ENCODE data around the gene MAP3K21.

The MAP3K21 gene

GRCh38 chr1:233304489-233305102 lies 22.9 kb upstream of the MAP3K21 start:
- DNase-seq, result no peak
- peak; percentile 78 for ATAC-seq (ENCODE audit: insufficient read depth, low read depth)
- no peak overlapping the region for H2AFZ ChIP-seq (ENCODE audit: low read depth, low read length)

GRCh38 chr1:233313434-233314155 lies 13.9 kb upstream of the MAP3K21 start:
- Histone ChIP-seq H4K20me1 (ENCODE audit: insufficient read depth, low read length) (no peaks in the 10 kb centered on the region), H3K27ac (ENCODE audit: low read length) (no peak overlapping the region), H3K9me3 (ENCODE audit: insufficient read depth, low read length, severe bottlenecking) (no peaks in the 10 kb centered on the region), H3K4me2 (ENCODE audit: insufficient read depth, low read length) (no peak overlapping the region), H3K79me2 (ENCODE audit: insufficient read depth, low read length) (no peaks in the 10 kb centered on the region), H3K9ac (ENCODE audit: low read depth, low read length) (no peak overlapping the region), H3K4me1 (ENCODE audit: insufficient read depth, low read length) (no peaks in the 10 kb centered on the region), H3K4me3 (ENCODE audit: low read depth in 1 of 2, low read length in 2 of 2) (no peak overlapping the region), H3K27me3 (ENCODE audit: insufficient read depth, low read length, poor library complexity) (peaks cover 36% of the 10 kb centered on the region), H3K36me3 (ENCODE audit: insufficient read depth, low read length) (no peaks in the 10 kb centered on the region), H2AFZ (ENCODE audit: low read depth, low read length) (no peak overlapping the region)
- ATAC-seq (ENCODE audit: insufficient read depth, low read depth) (no peak), DNase-seq (no peak)
- no peak for TF ChIP-seq EZH2 (IDR thresholded peaks at IDR 0.05; ENCODE audit: borderline replicate concordance, low read depth, low read length, severe bottlenecking)
- TF ChIP-seq, protein P1, sequence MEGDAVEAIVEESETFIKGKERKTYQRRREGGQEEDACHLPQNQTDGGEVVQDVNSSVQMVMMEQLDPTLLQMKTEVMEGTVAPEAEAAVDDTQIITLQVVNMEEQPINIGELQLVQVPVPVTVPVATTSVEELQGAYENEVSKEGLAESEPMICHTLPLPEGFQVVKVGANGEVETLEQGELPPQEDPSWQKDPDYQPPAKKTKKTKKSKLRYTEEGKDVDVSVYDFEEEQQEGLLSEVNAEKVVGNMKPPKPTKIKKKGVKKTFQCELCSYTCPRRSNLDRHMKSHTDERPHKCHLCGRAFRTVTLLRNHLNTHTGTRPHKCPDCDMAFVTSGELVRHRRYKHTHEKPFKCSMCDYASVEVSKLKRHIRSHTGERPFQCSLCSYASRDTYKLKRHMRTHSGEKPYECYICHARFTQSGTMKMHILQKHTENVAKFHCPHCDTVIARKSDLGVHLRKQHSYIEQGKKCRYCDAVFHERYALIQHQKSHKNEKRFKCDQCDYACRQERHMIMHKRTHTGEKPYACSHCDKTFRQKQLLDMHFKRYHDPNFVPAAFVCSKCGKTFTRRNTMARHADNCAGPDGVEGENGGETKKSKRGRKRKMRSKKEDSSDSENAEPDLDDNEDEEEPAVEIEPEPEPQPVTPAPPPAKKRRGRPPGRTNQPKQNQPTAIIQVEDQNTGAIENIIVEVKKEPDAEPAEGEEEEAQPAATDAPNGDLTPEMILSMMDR (IDR thresholded peaks at IDR 0.05; ENCODE audit: borderline replicate concordance, extremely low read depth, low read length, poor library complexity, severe bottlenecking), result no peak

More at GRCh38 chr1:233304489-233305102, 22.9 kb upstream of the MAP3K21 start:
- no peaks in the 10 kb centered on the region for H3K9me3 ChIP-seq (ENCODE audit: insufficient read depth, low read length, severe bottlenecking)
- H3K27ac ChIP-seq (ENCODE audit: low read length), result no peak overlapping the region
- H3K27me3 ChIP-seq (ENCODE audit: insufficient read depth, low read length, poor library complexity), result peaks cover 6% of the 10 kb centered on the region
- H3K4me3 ChIP-seq (ENCODE audit: low read depth in 1 of 2, low read length in 2 of 2), result no peak overlapping the region
- no peak overlapping the region for H3K4me2 ChIP-seq (ENCODE audit: insufficient read depth, low read length)
- TF ChIP-seq EZH2 (IDR thresholded peaks at IDR 0.05; ENCODE audit: borderline replicate concordance, low read depth, low read length, severe bottlenecking), result no peak
- TF ChIP-seq, protein P1 (IDR thresholded peaks at IDR 0.05; ENCODE audit: borderline replicate concordance, extremely low read depth, low read length, poor library complexity, severe bottlenecking), result peak; percentile 90
- no peaks in the 10 kb centered on the region for H4K20me1 ChIP-seq (ENCODE audit: insufficient read depth, low read length)
- H3K4me1 ChIP-seq (ENCODE audit: insufficient read depth, low read length), result no peaks in the 10 kb centered on the region
- no peak overlapping the region for H3K9ac ChIP-seq (ENCODE audit: low read depth, low read length)
- H3K79me2 ChIP-seq (ENCODE audit: insufficient read depth, low read length), result no peaks in the 10 kb centered on the region
- H3K36me3 ChIP-seq (ENCODE audit: insufficient read depth, low read length), result no peaks in the 10 kb centered on the region

DNA sequence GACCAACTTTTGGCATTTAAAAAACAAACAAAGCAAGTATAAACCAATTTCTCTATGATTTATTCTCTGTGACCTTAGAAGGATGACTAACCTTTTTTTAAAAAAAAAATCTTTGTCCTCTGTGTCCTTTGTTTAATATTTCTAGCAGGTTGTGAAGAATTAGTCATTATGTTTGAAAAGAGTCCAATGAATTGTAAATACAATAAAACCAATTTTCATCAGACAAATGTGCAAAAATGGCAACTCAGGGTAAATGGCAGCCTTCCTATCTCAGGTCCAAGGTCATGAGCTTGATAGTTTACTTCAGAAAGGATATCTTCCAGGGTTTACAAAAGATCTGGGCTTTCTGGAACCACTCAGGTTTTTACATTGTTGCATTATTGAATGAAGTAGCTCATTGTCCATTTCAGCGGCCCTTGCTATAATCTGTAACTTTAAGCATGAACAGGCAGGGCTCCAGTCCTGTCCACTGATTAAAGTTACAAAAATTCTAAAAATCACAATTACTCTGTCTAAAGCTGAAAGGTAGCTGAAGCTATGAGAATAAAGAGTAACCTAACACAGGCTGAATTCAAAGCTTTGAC lies 11.7 kb upstream of the MAP3K21 start:
- peaks cover 4% of the 10 kb centered on the region; the same call in 1 of the 2 replicates for H3K4me1 ChIP-seq (ENCODE audit: insufficient read depth, low read length)
- no peak overlapping the region for H3K4me3 ChIP-seq (ENCODE audit: low read depth in 1 of 2, low read length in 2 of 2)
- H3K27ac ChIP-seq (ENCODE audit: low read length), result no peak overlapping the region
- no peaks in the 10 kb centered on the region for H3K79me2 ChIP-seq (ENCODE audit: insufficient read depth, low read length)
- no peak for ATAC-seq (ENCODE audit: insufficient read depth, low read depth)
- H3K9ac ChIP-seq (ENCODE audit: low read depth, low read length), result no peak overlapping the region
- TF ChIP-seq EZH2 (IDR thresholded peaks at IDR 0.05; ENCODE audit: borderline replicate concordance, low read depth, low read length, severe bottlenecking), result no peak
- TF ChIP-seq, protein P1 (IDR thresholded peaks at IDR 0.05; ENCODE audit: borderline replicate concordance, extremely low read depth, low read length, poor library complexity, severe bottlenecking), result no peak
- H3K36me3 ChIP-seq (ENCODE audit: insufficient read depth, low read length), result no peaks in the 10 kb centered on the region
- peaks cover 41% of the 10 kb centered on the region for H3K27me3 ChIP-seq (ENCODE audit: insufficient read depth, low read length, poor library complexity)
- no peaks in the 10 kb centered on the region for H3K9me3 ChIP-seq (ENCODE audit: insufficient read depth, low read length, severe bottlenecking)
- no peak overlapping the region for H2AFZ ChIP-seq (ENCODE audit: low read depth, low read length)
- no peak overlapping the region for H3K4me2 ChIP-seq (ENCODE audit: insufficient read depth, low read length)
- no peaks in the 10 kb centered on the region for H4K20me1 ChIP-seq (ENCODE audit: insufficient read depth, low read length)
- no peak for DNase-seq
